OCI-LY7 (cell line): ENCODE measurements around the gene FOXP1.

Experiments used
- EZH2phosphoT487 ChIP-seq: fragments of 200-600 bp; sonication (generic); IDR thresholded peaks from 2 replicates; pipeline ENCODE4 v1.6.1; 2018; ENCODE audit warnings: low read depth, borderline replicate concordance, mild to moderate bottlenecking, mixed run types, antibody characterized with exemption, low read length, moderate library complexity, mixed read lengths
- TF ChIP-seq, protein P1 (sequence below): fragments of 200-600 bp; sonication (generic); conservative IDR thresholded peaks from 2 replicates; pipeline ENCODE4 v1.5.1; 2014; ENCODE audit warnings: mild to moderate bottlenecking, antibody characterized with exemption, low read length, moderate library complexity, mixed read lengths

DNA sequence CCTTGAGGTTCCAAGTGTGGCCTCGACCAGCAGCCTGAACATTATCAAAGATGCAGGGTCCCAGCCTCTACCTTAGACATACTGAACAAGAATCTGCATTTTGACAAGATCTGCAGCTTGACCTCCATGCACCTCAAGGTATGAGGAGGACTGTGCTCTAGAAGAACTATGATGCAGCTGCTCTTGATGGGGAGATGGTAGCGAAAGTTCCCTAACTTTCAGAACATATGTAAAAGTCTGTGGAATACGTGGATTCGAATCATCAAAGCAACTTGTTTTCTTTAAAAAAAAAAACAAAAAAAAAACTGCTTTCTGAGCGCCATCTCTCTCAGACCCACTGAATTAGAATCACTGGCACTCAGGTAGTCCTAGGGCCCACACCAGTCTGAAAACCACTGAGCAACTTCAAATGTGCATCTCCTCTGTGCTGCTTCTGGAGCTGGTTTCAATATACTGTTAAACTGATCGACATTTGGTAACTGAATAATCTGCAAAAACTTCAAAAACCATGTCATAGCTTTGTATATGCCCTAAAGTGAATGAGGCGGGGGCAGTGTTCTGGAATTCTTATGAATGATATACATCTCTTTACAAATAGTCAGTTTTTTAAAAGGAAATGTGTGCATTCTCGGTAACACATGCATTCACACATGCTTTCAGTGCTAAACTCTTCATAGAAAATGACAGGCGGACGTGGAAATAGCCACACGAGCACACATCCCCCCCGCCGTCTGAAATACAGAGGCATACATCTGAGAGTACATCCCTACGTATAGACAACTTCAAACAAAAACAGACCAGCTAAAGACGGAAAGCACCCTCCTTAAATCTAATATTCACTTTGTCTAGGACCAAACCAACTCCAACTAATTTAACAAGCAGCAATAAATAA, 128.8 kb downstream of the FOXP1 start:
- TF ChIP-seq, protein P1, sequence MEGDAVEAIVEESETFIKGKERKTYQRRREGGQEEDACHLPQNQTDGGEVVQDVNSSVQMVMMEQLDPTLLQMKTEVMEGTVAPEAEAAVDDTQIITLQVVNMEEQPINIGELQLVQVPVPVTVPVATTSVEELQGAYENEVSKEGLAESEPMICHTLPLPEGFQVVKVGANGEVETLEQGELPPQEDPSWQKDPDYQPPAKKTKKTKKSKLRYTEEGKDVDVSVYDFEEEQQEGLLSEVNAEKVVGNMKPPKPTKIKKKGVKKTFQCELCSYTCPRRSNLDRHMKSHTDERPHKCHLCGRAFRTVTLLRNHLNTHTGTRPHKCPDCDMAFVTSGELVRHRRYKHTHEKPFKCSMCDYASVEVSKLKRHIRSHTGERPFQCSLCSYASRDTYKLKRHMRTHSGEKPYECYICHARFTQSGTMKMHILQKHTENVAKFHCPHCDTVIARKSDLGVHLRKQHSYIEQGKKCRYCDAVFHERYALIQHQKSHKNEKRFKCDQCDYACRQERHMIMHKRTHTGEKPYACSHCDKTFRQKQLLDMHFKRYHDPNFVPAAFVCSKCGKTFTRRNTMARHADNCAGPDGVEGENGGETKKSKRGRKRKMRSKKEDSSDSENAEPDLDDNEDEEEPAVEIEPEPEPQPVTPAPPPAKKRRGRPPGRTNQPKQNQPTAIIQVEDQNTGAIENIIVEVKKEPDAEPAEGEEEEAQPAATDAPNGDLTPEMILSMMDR, result no peak
- no peak for TF ChIP-seq EZH2phosphoT487
